ENCODE data around the gene TRMT1. TPM values are rescaled to one million over a fixed set of nuclear protein-coding genes. Genes with fewer than 3 reads are reported as not detected.
A peak's percentile ranks its signal among the peaks of the same experiment; 100 is the strongest.

TRMT1 gene
- total RNA-seq, 1 donor from 2014 or later: 58.2 TPM

DNA sequence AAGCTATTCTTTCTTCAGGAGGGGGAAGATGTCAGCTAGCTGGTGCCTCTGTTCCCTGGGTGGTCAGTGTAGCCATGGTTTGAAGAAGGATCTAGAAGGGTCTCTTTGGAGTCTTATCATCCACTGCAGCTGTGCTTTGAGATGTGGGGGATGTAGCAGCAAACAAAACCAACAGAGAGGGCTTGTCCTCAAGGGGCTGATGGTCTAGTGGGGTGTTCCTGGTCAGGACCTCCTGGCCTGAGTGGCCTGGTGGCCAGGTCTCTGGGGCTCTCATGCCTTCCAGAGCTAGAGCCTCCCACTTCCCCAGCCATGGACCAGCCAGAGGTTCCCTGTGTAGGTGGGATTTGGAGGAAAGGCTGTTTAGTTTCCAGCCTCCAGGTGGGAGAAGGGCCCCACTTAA lies 54.2 kb downstream of the TRMT1 start:
- DNase-seq (ENCODE audit: low read depth, low spot score): no peak
- Mint-ChIP-seq H3K27me3 (ENCODE audit: low read depth) (peaks cover 100% of the 10 kb centered on the region), H3K4me1 (peaks cover 10% of the 10 kb centered on the region), H3K9me3 (no peaks in the 10 kb centered on the region), H3K36me3 (ENCODE audit: low read depth) (no peaks in the 10 kb centered on the region), H3K4me3 (no peak overlapping the region), H3K27ac (ENCODE audit: unreplicated experiment) (no peak overlapping the region)
- TF ChIP-seq, protein P1, sequence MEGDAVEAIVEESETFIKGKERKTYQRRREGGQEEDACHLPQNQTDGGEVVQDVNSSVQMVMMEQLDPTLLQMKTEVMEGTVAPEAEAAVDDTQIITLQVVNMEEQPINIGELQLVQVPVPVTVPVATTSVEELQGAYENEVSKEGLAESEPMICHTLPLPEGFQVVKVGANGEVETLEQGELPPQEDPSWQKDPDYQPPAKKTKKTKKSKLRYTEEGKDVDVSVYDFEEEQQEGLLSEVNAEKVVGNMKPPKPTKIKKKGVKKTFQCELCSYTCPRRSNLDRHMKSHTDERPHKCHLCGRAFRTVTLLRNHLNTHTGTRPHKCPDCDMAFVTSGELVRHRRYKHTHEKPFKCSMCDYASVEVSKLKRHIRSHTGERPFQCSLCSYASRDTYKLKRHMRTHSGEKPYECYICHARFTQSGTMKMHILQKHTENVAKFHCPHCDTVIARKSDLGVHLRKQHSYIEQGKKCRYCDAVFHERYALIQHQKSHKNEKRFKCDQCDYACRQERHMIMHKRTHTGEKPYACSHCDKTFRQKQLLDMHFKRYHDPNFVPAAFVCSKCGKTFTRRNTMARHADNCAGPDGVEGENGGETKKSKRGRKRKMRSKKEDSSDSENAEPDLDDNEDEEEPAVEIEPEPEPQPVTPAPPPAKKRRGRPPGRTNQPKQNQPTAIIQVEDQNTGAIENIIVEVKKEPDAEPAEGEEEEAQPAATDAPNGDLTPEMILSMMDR (conservative IDR thresholded peaks at IDR 0.05): no peak

DNA sequence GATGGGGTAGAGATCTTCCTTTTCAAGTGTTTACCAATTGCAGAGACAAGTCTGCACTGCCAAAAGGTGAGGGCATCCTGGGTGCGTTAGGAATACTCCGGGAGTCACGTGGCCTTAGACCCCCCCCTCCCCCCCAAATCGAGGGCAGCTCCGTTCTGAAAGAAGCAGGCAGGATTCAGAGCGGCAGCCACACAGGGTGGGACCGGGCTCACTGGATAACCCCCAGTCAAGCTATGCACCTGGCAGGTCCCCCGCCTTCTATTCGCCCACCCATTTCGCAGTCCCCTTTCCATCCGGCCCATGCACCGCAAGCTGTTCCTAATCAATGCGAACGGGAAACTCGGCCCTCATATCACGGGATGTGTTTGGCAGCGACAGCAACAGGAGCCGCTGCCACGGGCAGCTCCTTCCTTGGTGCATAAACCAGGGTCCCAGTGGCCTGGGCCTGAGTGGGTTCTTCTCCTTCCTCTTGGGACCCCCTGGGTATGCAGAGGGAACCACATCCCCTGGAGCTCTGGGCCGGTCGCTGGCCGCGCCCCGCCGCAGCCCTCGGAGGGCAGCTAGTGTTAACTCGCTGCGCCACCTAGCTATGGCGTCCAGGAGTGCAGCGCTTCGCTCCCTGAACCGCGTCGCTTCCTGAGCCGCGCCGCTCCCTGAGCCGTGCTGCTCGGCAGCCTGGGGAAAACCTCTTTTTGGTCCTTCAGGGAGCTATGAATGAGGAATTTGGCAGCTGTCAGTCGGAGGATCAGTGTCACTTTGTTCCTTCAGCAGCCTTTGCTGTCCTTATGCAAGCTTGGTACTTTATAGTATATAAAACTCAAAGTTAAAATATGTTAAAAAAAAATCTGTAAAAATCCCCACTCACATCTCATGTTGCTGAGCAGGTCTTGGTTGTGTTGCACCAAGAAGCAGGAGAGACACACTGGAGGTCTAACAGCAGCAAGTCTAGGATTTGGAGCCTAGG lies 55.3 kb downstream of the TRMT1 start:
- Mint-ChIP-seq H3K4me3 (peak overlapping the region; percentile 67), H3K9me3 (no peaks in the 10 kb centered on the region), H3K27me3 (ENCODE audit: low read depth) (peaks cover 100% of the 10 kb centered on the region), H3K4me1 (peaks cover 10% of the 10 kb centered on the region), H3K27ac (ENCODE audit: unreplicated experiment) (no peak overlapping the region), H3K36me3 (ENCODE audit: low read depth) (no peaks in the 10 kb centered on the region)
- DNase-seq (ENCODE audit: low read depth, low spot score): peak; percentile 92
- TF ChIP-seq, protein P1 (conservative IDR thresholded peaks at IDR 0.05): peak; percentile 96

DNA sequence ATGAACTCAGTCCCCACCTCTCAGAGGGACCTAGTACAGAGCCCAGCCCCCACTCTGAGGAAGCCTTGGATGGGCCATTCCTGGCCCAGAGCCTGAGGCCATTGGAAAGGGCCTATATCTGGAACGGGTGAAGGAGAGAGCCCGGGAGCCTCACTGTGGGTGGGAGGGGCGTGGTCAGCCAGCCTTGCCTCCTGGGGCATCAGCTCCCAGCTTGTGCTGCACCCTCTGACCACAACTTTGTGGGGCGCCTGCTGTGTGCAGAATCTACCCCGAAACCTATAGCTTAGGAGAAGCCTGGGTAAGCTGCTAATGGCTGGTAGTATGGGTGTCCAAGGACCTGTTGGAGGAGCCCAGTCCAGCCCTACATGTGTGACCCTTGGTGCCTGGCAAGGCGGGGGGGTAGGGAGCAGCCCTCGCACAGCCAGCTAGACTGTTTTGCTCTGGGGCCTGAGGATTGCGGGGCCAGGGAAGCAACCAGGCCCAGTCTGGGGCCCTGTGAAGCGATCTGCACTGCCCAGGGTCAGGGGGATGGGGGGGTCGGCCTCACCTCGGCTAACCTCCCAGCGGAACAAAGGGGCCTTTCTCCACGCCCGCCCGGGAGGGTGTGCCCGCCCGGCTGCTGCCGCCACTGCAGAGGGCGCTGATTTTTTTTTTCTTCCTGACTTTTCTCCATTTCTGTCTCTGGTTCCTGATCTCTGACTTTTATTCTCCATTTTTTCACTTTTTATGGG lies 56.1 kb downstream of the TRMT1 start:
- Mint-ChIP-seq H3K27me3 (ENCODE audit: low read depth) (peaks cover 100% of the 10 kb centered on the region), H3K9me3 (no peaks in the 10 kb centered on the region), H3K4me1 (peaks cover 10% of the 10 kb centered on the region), H3K36me3 (ENCODE audit: low read depth) (no peaks in the 10 kb centered on the region), H3K4me3 (no peak overlapping the region), H3K27ac (ENCODE audit: unreplicated experiment) (no peak overlapping the region)
- DNase-seq (ENCODE audit: low read depth, low spot score): peak; percentile 28
- TF ChIP-seq, protein P1 (conservative IDR thresholded peaks at IDR 0.05): no peak

DNA sequence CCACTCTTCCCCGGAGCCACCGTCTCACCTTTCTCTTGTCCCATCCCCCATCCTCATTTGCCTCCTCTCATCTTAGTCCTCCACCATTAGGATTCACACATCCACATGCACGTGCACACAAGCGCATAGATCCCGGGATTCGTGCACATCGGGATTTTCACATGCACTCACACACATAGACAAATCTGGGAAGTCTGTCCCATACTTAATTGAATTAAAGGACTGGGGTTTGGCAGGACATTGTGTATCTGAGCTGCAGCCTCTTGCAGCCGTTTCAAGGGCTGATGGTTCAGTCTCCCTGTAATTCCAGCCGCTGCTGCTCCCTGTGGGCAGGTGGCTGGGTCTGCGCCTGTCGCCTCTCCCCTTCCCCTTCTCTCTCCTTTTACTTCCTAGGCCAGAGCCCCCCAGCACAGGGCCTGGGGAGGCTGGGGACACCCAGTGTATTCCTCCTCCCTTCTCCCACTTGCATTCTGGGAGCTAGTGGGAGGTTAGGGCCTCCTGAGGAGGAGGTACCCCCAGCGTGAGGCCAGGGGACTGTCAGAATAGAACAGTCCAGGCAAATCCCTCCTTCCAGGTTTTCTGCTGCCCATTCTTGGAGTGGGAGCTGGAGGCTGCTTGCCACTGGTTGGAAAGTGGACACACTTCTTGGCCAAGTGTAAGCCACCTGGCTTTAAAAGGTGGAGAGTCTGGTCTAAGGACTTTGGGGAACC lies 57.4 kb downstream of the TRMT1 start:
- no peak overlapping the region for H3K4me3 Mint-ChIP-seq

DNA sequence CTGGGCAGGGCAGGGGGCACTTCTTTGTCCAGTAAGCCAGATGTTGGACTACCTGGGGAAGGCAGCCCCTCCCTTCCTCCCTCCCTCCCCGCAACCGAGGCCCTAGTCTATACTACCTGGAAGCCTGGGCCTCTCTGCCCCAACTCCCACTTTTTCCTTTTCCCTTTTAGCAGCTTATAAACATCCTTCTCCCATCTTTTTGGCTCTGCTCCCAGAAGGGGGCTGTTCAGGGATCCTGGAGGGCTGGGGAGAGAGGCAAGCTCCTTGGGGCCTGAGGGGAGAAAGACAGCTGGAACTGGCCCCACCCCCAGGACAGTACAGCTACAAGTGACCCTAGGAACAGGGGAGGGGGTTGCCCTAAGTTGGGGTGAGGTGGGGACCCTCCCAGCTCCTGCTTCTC lies 58.8 kb downstream of the TRMT1 start:
- H3K27ac Mint-ChIP-seq (ENCODE audit: unreplicated experiment): no peak overlapping the region
- no peaks in the 10 kb centered on the region for H3K9me3 Mint-ChIP-seq
- H3K27me3 Mint-ChIP-seq (ENCODE audit: low read depth): peaks cover 100% of the 10 kb centered on the region
- no peaks in the 10 kb centered on the region for H3K36me3 Mint-ChIP-seq (ENCODE audit: low read depth)
- TF ChIP-seq, protein P1 (conservative IDR thresholded peaks at IDR 0.05): no peak
- DNase-seq (ENCODE audit: low read depth, low spot score): no peak
- peaks cover 30% of the 10 kb centered on the region for H3K4me1 Mint-ChIP-seq
- no peak overlapping the region for H3K4me3 Mint-ChIP-seq

More for the DNA sequence above, 57.4 kb downstream of the TRMT1 start:
- DNase-seq (ENCODE audit: low read depth, low spot score): no peak
- TF ChIP-seq, protein P1 (conservative IDR thresholded peaks at IDR 0.05): no peak
- no peak overlapping the region for H3K27ac Mint-ChIP-seq (ENCODE audit: unreplicated experiment)
- H3K9me3 Mint-ChIP-seq: no peaks in the 10 kb centered on the region
- H3K4me1 Mint-ChIP-seq: peaks cover 17% of the 10 kb centered on the region
- no peaks in the 10 kb centered on the region for H3K36me3 Mint-ChIP-seq (ENCODE audit: low read depth)
- H3K27me3 Mint-ChIP-seq (ENCODE audit: low read depth): peaks cover 100% of the 10 kb centered on the region

Data from neural crest cell (in vitro differentiated cells).